HEK293T (cell line): ENCODE data around the gene PON1.

Experiments
- ARNT ChIP-seq: fragments of 450-650 bp; IDR thresholded peaks from 2 replicates; pipeline ENCODE4 v1.6.1; 2017; ENCODE audit warnings: mild to moderate bottlenecking
- LEF1 ChIP-seq: fragments of 450-650 bp; IDR thresholded peaks from 2 replicates; pipeline ENCODE4 v1.6.1; 2017; ENCODE audit warnings: mild to moderate bottlenecking, borderline replicate concordance

GRCh38 chr7:95262875-95263274 lies 61.5 kb downstream of the PON1 start:
- TF ChIP-seq LEF1 (no peak), ARNT (no peak)
